ENCODE results near the gene PARD3.

PARD3 gene

GRCh38 chr10:34134602-34135001 lies 680.5 kb downstream of the PARD3 start:
- DNase-seq: no peak

- DNase-seq: no peak
Observed at GRCh38 chr10:34133406-34133805, 681.7 kb downstream of the PARD3 start.

GRCh38 chr10:34131152-34131551 lies 683.9 kb downstream of the PARD3 start:
- DNase-seq: no peak

GRCh38 chr10:34127676-34128075 lies 687.4 kb downstream of the PARD3 start:
- DNase-seq: no peak

- DNase-seq: no peak
Observed at GRCh38 chr10:34126371-34127151, 688.5 kb downstream of the PARD3 start.

- DNase-seq: no peak
Observed at GRCh38 chr10:34125702-34126101, 689.4 kb downstream of the PARD3 start.

GRCh38 chr10:34124522-34125035 lies 690.5 kb downstream of the PARD3 start:
- DNase-seq: no peak

GRCh38 chr10:34121781-34122622 lies 693.1 kb downstream of the PARD3 start:
- DNase-seq: no peak

GRCh38 chr10:34121125-34121753 lies 693.9 kb downstream of the PARD3 start:
- no peak for DNase-seq

GRCh38 chr10:34119456-34119855 lies 695.6 kb downstream of the PARD3 start:
- DNase-seq: no peak

- DNase-seq: no peak
Observed at GRCh38 chr10:34116681-34117271, 698.3 kb downstream of the PARD3 start.

GRCh38 chr10:34116220-34116641 lies 698.9 kb downstream of the PARD3 start:
- DNase-seq: no peak

GRCh38 chr10:34114914-34115313 lies 700.2 kb downstream of the PARD3 start:
- DNase-seq: no peak

GRCh38 chr10:34113504-34114225 lies 701.4 kb downstream of the PARD3 start:
- no peak for DNase-seq

- no peak for DNase-seq
Observed at GRCh38 chr10:34112171-34112782, 702.8 kb downstream of the PARD3 start.

GRCh38 chr10:34111179-34111578 lies 703.9 kb downstream of the PARD3 start:
- no peak for DNase-seq

GRCh38 chr10:34109952-34110702 lies 705.0 kb downstream of the PARD3 start:
- no peak for DNase-seq

- DNase-seq: no peak
Observed at GRCh38 chr10:34109495-34109894, 705.6 kb downstream of the PARD3 start.

GRCh38 chr10:34107626-34108516 lies 707.2 kb downstream of the PARD3 start:
- DNase-seq: no peak

GRCh38 chr10:34106356-34106885 lies 708.7 kb downstream of the PARD3 start:
- DNase-seq: no peak
